SH-SY5Y (cell line): ENCODE results near the gene MATN3.

Experiments
- GATA2 ChIP-seq: IDR thresholded peaks from 2 replicates; pipeline ENCODE4 v1.6.1; 2011; ENCODE audit warnings: mild to moderate bottlenecking, low read depth, low read length
- GATA3 ChIP-seq: IDR thresholded peaks from 2 replicates; pipeline ENCODE4 v1.6.1; 2011; ENCODE audit warnings: low read depth, mild to moderate bottlenecking, low read length, moderate library complexity

The MATN3 gene

DNA sequence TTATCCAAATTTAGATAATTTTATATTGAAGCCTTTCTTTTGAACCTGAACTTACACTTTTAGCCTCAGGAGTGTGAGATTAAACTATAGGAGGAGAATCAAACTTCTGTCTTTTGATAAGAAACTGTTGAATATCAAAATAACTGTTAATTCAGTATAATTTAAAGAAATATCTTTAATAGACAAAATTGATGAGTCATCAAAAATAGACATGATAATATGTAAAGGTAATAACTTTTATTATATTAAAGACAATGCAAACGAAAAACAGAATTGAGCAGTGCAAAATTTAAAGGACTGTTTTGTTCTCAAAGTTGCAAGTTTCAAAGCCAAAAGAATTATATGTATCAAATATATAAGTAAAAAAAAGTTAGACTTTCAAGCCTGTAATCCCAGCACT is 20.6 kb downstream of the MATN3 start:
- TF ChIP-seq GATA3, result no peak
- no peak for TF ChIP-seq GATA2

DNA sequence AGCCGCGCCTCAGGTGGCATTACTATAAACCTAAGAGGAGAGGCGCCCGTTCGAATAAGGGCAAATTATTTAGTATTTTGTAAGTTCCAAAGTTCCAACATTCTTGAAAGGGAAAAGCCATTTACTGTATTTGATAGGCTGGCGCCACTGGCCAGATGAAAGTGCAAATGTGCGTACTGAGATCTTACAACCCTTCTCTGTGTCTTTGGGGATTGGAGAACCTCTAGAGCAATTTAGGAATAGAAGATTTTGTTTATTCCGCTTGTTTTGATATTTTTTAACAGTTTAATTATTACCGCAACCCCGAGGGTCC is 22.1 kb downstream of the MATN3 start:
- TF ChIP-seq GATA2 (no peak), GATA3 (no peak)

DNA sequence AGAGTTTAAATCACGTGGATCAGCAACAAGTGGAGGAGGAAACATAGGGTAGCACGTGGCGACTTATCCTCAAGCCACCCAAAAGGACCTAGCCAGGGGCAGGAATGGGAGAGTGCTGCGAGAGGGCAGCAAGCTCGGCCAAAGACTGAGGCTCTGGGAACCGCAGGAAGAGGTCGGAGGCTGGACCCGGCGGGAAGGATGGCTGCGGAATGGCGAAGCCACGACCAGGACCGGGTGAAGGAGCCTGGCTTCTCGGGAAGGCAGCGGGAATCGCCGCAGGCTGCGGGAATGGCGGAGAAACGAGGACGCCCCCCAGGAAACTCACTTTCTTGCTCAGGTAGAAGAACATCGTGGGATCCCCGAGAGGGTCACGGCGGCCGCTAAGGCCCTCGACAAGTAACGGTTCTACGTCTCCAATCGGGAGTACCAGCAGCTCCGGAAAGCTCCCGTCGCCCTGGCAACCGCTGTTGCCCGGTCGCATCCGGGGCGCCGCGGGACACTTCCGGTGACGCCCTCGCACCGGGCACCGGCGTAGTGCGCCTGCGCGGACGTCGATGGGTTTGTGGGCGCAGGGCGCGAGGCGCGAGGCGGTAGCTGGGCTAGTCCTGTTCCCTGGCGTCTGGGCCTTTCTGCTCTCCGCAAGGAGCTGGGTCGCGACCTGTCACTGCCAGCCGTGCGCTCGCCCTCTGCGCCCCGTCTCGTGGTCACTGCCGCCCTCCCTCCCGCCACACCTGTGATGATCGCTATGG is 22.6 kb downstream of the MATN3 start, which contains the start of gene WDR35:
Gene WDR35, minus strand, starts transcription at position 439 of the 749 bp plus-strand sequence. Its CDS starts 90 bp downstream, at position 349.
- TF ChIP-seq GATA2, result no peak
- TF ChIP-seq GATA3, result no peak

GRCh38 chr2:19989342-19989666 is 23.2 kb downstream of the MATN3 start:
- TF ChIP-seq GATA2 (no peak), GATA3 (no peak)

GRCh38 chr2:19988600-19988999 is 23.9 kb downstream of the MATN3 start:
- TF ChIP-seq GATA3, result peak; percentile 51; the same call in 1 of the 2 replicates
- peak; percentile 39; the same call in 1 of the 2 replicates for TF ChIP-seq GATA2

- no peak for TF ChIP-seq GATA3
- no peak for TF ChIP-seq GATA2
Measured at GRCh38 chr2:19987936-19988335, 24.5 kb downstream of the MATN3 start.

GRCh38 chr2:19982268-19982667 is 30.2 kb downstream of the MATN3 start:
- TF ChIP-seq GATA3, result no peak

DNA sequence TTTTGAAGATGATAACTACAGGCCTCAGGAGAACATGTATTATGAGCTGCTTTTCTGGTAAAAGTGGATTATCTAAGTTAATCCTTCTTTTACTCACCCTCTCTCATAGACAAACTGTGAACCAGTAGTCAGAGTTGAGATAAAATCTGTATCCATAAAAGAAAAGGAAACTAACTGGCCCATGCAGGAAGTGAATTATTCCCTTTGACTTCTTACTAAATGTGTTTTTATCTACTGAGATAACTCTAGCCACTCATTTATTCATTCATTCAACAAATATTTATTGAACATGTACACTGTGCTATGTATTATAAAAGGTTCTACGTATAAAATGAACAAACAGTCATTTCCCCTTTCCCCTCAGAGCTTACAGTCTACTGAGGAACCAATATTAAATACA is 32.5 kb downstream of the MATN3 start:
- TF ChIP-seq GATA2 (no peak), GATA3 (no peak)

DNA sequence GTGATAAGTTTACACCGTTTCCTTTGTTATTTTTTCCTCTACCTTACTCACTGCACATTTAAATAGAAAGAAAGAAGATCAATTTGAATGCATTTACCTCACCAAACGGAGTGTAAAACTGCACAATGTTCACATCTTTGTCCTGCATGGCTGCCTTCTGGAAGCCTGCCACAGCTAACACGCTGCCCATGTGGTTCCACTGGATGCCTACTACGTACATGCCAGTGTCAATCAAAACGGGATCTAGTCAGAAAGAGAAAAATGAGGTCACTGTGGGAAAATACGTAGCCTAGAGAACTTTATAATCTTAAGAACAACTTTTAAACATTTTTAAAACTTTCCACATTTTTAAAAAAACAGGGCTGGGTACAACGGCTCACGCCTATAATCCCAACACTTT is 39.0 kb downstream of the MATN3 start:
- TF ChIP-seq GATA2 (no peak), GATA3 (no peak)

- no peak for TF ChIP-seq GATA3
- no peak for TF ChIP-seq GATA2
Measured at GRCh38 chr2:19971691-19972090, 40.8 kb downstream of the MATN3 start.

DNA sequence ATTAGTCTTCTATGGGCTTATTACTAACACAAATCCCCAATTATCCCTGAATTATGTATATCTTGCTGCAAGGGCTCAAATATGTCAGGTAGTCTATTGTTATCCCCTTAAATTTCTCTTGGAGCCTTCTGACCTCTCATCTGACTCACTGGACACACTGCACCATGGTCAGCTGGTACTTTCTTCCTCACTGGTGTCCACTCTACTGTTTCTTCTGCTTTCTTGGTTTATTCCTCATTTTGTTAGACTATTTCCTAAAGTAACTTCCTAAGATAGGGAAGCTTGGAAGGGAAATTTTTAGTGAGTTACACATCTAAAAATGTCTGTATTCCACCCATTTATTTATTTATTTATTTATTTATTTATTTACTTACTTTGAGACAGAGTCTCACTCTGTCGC is 49.1 kb downstream of the MATN3 start:
- TF ChIP-seq GATA3 (no peak), GATA2 (no peak)

DNA sequence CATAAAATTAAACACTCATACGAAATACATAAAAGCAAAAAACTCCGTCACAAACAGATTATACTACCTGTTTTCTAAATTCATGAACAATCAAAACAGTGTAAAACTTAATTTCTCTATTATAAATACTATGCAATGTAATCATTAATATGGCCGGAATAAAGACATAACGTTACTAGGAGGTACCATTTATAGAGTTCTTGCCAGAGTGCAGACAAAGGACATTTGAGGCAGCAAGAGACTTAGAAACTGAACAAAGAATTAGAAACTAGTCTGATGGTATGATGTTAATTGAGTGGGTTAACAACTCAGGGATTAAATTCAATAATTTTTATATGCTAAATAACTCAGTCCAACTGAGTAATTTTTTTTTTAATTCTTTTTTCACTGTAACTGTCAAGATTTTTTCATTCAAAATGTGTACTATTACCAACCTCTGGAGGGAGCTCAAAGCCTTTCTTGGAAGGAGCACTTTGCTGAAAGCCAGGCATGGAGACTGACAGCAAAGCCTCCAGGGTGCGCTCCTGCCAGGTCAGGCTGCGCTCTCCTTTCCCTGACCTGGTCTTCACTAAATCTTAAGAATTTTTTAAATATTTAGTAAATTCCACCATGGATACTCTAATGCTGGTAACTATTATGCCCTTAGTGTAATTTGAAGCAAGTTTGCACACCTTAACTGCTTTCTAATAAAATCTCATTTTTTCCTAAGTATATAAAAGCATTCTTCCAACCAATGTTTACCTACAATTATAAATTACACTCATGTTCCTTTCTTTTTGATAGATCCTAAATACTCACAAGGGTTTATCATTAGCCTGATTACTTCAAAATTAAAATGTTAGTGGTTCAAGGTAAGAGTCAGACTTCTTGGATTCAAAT is 56.7 kb downstream of the MATN3 start:
- TF ChIP-seq GATA2 (no peak), GATA3 (no peak)

GRCh38 chr2:19949071-19949470 is 63.4 kb downstream of the MATN3 start:
- TF ChIP-seq GATA2, result no peak

DNA sequence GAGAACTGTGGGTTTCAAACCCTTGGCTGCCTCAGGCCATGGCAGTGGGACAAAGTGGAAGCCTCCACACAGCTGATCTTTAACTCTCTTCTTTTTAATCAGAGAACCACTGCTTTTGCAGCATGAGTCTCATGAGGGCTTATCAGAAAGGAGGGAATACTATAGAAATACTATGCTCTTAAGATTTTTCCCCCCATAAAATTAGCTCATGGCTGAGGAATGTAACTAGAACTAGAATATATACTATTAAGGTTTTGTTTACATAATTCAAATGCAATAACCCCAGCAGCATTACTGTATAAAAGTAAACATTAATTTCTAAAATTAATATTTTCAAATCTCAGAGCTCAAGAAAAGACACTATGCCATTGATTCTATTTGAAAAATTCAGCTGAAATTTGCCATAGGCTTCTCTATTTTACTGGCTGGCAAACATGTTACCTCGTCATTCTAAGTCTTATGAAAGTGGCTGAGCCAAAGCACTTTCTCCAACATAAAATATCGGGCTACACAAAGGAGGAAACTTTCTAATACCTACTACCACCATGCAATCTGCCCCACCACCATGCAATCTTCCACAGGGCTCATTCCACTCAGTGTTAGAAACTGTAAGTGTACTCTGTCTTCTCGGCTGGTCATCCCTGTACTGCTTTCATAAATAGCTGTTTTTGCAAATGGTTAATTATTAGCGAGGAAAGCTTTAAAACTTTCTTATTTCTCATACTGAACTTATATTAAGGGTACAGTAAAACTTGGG is 65.1 kb downstream of the MATN3 start:
- TF ChIP-seq GATA2 (no peak), GATA3 (no peak)

DNA sequence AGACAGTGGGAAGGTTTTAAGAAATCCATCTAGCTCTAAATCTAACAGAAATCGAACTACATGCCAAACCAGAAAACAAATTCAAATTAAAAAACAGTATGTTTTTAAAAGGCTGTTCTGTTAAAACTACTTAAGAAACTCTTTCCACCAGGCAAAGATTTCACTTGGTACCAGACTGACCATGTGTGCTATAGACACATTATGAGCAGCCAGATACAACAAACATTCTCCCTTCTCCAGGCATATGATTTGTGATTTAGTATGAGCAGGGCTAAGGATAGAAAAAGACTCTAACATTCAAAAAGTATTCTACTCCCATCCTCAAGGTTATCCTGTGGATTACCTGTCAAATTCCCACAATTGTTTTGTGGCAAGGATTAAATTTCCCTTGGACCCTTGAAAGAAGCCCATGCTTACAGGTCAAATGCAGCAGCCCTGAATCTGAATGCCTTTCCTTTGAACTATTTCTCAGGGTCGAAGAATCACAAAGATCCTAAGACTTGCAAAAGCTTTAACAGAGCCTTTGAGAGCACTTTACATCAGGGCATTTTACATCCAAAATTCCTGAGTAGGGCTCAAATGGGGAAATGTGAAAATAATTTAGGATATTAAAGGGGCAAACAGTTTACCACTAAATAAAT is 68.1 kb downstream of the MATN3 start:
- no peak for TF ChIP-seq GATA2
- TF ChIP-seq GATA3, result no peak
